HG02938 (cell line): ENCODE measurements around the gene TRIM13.
"Not testable (repeated sequence)": the region's sequence is repeated elsewhere in the genome, so short reads cannot be mapped to it uniquely, and the experiment has no call there.

Experiments
- ATAC-seq: cut with Tn5 transposase; IDR thresholded peaks from one replicate; pipeline ENCODE4 v1.9.1; 2021; ENCODE audit warnings: mild to moderate bottlenecking, moderate library complexity; ENCODE audit not compliant: unreplicated experiment

Gene TRIM13

GRCh38 chr13:50055454-50055853, 58.6 kb downstream of the TRIM13 start:
- ATAC-seq = no peak

GRCh38 chr13:50060718-50061117, 63.9 kb downstream of the TRIM13 start:
- ATAC-seq = no peak

- ATAC-seq = not testable (repeated sequence)
Observed at GRCh38 chr13:50062336-50062735, 65.5 kb downstream of the TRIM13 start.

DNA sequence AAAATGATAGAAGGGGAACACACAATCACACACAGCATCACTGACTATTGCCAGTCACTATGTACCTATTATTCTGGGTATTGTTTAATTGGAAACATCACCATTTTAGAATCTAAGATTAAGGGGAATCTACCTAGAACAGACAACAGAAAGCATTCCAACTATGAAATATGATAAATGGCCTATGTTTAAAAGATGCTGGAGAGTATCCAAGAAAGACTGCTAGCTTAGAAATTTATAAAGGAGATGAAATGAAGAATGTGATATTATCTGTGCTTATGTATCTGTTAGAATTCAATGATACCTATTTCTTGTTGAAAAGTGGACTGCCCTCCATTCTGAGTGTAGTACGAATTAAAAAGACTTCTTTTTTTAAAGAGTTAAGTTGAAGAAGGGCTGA, 68.9 kb downstream of the TRIM13 start:
- no peak for ATAC-seq
